GM19452 (cell line): ENCODE data around the gene MAN2C1.
"Not testable (repeated sequence)": the region's sequence is repeated elsewhere in the genome, so short reads cannot be mapped to it uniquely, and the experiment has no call there.

Experiments used
- ATAC-seq: cut with Tn5 transposase; IDR thresholded peaks from one replicate; pipeline ENCODE4 v1.9.1; 2021; ENCODE audit not compliant: unreplicated experiment

The MAN2C1 gene

DNA sequence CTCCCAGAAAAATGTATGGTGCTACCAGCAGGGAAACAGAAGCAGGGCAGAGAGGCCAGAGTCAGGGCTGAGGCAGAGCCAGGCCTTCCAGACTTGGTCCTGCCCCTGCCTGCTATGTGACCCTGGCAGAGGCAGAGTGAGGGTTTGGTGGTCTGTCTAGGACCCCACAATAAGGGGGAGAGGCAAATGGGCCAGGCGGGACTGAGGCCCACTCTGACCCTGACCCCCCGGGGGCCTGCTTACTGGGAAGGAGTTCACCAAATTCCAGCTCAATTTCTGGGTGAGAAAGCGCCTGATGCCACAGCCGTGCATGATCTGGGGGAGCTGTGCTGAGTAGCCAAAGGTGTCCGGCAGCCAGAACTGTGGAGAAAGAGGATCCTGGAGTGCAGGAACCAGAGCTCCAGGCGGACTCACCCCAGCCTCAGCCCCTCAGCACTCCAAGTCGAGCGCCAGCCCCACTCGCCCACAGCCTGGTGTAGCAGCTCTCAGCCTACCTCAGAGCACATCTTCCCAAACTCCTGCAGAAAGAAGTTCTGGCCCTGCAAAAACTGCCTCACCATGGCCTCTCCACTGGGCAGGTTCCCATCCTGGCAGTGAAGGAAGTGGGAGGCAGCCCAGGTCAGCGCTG, 6.9 kb downstream of the MAN2C1 start:
- ATAC-seq = no peak

- no peak for ATAC-seq
Observed at GRCh38 chr15:75360856-75361255, 7.6 kb downstream of the MAN2C1 start.

GRCh38 chr15:75360391-75360790, 8.0 kb downstream of the MAN2C1 start:
- ATAC-seq = no peak

DNA sequence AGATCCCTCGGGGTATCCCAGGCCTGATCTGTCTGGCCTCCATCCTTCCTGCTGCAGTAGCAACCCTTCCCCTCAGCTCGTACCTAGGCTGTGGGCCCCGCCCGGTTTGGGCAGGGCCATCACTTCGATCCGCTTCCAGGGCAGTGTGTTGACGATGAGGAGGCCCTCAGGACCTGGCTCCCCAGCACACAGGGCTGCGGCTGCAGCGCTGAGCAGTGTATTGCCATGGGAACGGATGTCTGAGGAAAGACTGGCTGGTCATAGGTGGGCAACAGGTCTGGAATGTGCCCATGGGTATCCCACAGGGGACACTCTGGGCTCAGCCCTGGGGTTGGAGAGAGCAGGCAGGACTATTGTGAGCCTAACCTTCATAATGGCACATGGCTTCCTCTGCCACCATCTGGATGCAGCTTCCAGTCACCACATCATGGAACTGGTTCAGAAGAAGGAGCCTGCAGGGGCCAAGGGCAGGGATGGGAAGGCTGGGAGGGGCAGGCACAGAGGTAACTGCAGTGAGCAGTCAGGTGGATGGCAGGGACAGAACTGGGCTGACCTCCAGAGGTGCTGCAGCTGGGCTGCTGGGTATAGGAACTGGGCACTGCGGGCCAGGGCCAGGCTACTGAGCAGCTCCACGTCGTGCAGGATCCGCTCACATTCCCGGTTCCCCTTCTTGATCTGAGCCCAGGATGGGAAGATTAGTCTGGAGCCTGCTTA, 8.7 kb downstream of the MAN2C1 start:
- ATAC-seq = no peak

GRCh38 chr15:75358771-75359536, 9.5 kb downstream of the MAN2C1 start:
- ATAC-seq = no peak

GRCh38 chr15:75357976-75358673, 10.3 kb downstream of the MAN2C1 start:
- ATAC-seq = no peak

DNA sequence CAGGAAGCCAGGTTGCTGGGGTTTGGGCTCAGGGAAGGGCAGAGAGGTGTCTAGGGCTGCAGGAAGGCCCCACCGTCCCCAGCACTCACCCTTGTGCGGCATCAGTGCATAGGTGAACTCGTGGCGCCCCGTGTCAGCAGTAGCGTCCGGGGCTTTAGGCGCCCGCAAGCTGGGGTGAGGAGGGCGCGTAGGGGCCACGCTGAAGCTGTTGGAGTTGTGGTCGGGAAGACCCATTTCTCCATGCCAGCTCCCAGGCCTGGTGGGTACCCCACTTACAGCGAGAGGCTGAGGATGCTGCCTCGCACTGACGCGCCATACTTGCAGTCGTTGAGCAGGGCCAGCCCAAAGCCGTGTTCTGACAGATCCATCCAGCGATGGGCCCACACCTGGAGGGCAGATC, 11.9 kb downstream of the MAN2C1 start:
- ATAC-seq = no peak

GRCh38 chr15:75356006-75356405, 12.4 kb downstream of the MAN2C1 start:
- ATAC-seq = no peak

DNA sequence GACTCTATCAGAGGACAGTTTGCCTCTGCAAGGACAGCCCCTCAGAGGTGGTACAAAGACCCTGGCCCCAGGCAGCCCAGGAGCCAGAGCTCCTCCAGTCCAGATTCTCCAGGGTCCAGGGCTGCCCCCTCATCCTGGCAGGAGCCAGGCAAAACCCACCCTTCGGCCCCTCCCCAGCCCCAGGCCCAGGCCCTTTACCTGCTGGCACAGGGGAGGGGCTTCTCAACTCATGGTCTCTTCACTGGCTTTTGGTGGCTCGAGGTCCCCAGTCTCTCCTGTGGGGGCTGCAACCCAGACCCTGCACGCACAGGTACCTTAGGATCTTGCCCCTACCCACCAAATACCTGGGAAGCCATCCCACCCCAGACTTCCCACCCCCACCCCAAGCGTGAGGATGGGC, 13.0 kb downstream of the MAN2C1 start:
- no peak for ATAC-seq

- ATAC-seq = no peak
Observed at GRCh38 chr15:75354454-75354853, 14.0 kb downstream of the MAN2C1 start.

DNA sequence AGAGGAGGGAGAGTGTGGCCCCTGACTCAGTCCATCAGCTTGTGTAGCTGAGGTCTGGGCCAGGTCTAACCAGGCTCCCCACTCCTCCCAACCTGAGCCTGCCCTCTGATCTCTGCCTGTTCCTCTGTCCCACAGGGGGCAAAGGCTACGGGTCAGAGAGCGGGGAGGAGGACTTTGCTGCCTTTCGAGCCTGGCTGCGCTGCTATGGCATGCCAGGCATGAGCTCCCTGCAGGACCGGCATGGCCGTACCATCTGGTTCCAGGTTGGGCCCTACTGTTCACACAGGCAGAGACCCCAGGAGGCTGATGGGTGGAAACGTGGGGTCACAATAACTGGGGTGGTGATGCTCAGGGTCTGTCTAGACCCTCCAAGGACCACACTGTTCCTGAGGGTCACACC, 14.8 kb downstream of the MAN2C1 start:
- ATAC-seq = no peak

DNA sequence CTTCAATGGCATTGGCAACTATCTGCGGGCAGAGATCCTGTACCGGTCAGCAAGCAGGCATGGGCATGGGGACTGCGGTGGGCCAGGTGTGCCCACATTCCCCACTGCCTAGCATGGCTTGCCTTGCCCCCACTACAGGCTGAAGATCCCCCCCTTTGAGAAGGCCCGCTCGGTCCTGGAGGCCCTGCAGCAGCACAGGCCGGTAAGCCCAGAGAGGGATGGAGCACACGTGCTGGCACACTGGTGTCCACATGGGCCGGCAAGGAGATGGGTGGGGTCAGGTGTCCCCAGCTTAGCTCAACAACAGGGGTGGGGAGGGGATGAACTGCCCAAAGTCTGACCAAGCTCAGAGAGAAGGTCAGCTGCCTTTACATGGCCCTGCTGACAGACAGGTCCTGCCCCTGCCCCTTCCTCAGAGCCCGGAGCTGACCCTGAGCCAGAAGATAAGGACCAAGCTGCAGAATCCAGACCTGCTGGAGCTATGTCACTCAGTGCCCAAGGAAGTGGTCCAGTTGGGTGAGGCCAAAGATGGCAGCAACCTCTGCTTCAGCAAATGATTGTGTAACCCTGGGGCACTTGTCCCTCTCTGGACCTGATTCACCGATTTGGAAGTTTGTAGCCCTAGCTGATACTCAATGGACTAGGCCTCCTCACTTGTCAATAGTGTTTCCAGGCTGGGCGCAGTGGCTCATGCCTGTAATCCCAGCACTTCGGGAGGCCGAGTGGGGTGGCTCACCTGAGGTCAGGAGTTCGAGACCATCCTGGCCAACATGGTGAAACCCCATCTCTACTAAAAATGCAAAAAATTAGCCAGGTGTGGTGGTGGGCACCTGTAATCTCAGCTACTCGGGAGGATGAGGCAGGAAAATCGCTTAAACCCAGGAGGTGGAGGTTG, 16.0 kb downstream of the MAN2C1 start:
- no peak for ATAC-seq

- ATAC-seq = no peak
Observed at GRCh38 chr15:75350601-75351361, 17.6 kb downstream of the MAN2C1 start.

- peak; percentile 44 for ATAC-seq
Observed at GRCh38 chr15:75349851-75350588, 18.4 kb downstream of the MAN2C1 start.

GRCh38 chr15:75349351-75349669, 19.1 kb downstream of the MAN2C1 start:
- not testable (repeated sequence) for ATAC-seq

GRCh38 chr15:75348562-75349350, 19.7 kb downstream of the MAN2C1 start:
- ATAC-seq = no peak

- ATAC-seq = no peak
Observed at GRCh38 chr15:75348034-75348561, 20.3 kb downstream of the MAN2C1 start.
